Astrocyte (in vitro differentiated cells and primary cell): ENCODE results near the gene CTNNAL1.

Experiments
- EZH2 ChIP-seq: IDR thresholded peaks from 2 replicates; pipeline ENCODE4 v1.6.1; 2012; ENCODE audit warnings: mild to moderate bottlenecking, low read length, inconsistent platforms; ENCODE audit not compliant: insufficient read depth
- TF ChIP-seq, protein P1 (sequence below): IDR thresholded peaks from 2 replicates; pipeline ENCODE4 v1.5.1; 2011; ENCODE audit warnings: low read depth, mild to moderate bottlenecking, inconsistent platforms, low read length, moderate library complexity; ENCODE audit not compliant: insufficient read depth

GRCh38 chr9:109028457-109028856, 15.2 kb upstream of the CTNNAL1 start:
- TF ChIP-seq, protein P1, sequence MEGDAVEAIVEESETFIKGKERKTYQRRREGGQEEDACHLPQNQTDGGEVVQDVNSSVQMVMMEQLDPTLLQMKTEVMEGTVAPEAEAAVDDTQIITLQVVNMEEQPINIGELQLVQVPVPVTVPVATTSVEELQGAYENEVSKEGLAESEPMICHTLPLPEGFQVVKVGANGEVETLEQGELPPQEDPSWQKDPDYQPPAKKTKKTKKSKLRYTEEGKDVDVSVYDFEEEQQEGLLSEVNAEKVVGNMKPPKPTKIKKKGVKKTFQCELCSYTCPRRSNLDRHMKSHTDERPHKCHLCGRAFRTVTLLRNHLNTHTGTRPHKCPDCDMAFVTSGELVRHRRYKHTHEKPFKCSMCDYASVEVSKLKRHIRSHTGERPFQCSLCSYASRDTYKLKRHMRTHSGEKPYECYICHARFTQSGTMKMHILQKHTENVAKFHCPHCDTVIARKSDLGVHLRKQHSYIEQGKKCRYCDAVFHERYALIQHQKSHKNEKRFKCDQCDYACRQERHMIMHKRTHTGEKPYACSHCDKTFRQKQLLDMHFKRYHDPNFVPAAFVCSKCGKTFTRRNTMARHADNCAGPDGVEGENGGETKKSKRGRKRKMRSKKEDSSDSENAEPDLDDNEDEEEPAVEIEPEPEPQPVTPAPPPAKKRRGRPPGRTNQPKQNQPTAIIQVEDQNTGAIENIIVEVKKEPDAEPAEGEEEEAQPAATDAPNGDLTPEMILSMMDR, result no peak
- TF ChIP-seq EZH2, result no peak
